ENCODE results near the gene DAPP1. TPM values are rescaled to one million over a fixed set of nuclear protein-coding genes. Genes with fewer than 3 reads are reported as not detected.

DAPP1 gene
- total RNA-seq, 1 donor from 2014 or later, result not detected

GRCh38 chr4:99857307-99857706, 40.7 kb downstream of the DAPP1 start:
- Mint-ChIP-seq H3K27ac (ENCODE audit: unreplicated experiment) (no peak overlapping the region), H3K4me3 (no peak overlapping the region), H3K36me3 (ENCODE audit: low read depth) (no peaks in the 10 kb centered on the region), H3K27me3 (ENCODE audit: low read depth) (no peaks in the 10 kb centered on the region), H3K4me1 (peaks cover 17% of the 10 kb centered on the region), H3K9me3 (peaks cover 3% of the 10 kb centered on the region)
- TF ChIP-seq, protein P1, sequence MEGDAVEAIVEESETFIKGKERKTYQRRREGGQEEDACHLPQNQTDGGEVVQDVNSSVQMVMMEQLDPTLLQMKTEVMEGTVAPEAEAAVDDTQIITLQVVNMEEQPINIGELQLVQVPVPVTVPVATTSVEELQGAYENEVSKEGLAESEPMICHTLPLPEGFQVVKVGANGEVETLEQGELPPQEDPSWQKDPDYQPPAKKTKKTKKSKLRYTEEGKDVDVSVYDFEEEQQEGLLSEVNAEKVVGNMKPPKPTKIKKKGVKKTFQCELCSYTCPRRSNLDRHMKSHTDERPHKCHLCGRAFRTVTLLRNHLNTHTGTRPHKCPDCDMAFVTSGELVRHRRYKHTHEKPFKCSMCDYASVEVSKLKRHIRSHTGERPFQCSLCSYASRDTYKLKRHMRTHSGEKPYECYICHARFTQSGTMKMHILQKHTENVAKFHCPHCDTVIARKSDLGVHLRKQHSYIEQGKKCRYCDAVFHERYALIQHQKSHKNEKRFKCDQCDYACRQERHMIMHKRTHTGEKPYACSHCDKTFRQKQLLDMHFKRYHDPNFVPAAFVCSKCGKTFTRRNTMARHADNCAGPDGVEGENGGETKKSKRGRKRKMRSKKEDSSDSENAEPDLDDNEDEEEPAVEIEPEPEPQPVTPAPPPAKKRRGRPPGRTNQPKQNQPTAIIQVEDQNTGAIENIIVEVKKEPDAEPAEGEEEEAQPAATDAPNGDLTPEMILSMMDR (conservative IDR thresholded peaks at IDR 0.05), result no peak
- DNase-seq (ENCODE audit: low read depth, low spot score), result no peak

GRCh38 chr4:99859618-99860017, 43.0 kb downstream of the DAPP1 start:
- Mint-ChIP-seq H3K27ac (ENCODE audit: unreplicated experiment) (no peak overlapping the region), H3K9me3 (peaks cover under 1% of the 10 kb centered on the region), H3K36me3 (ENCODE audit: low read depth) (no peaks in the 10 kb centered on the region), H3K27me3 (ENCODE audit: low read depth) (no peaks in the 10 kb centered on the region), H3K4me1 (peaks cover 6% of the 10 kb centered on the region), H3K4me3 (no peak overlapping the region)
- no peak for DNase-seq (ENCODE audit: low read depth, low spot score)
- TF ChIP-seq, protein P1 (conservative IDR thresholded peaks at IDR 0.05), result no peak

DNA sequence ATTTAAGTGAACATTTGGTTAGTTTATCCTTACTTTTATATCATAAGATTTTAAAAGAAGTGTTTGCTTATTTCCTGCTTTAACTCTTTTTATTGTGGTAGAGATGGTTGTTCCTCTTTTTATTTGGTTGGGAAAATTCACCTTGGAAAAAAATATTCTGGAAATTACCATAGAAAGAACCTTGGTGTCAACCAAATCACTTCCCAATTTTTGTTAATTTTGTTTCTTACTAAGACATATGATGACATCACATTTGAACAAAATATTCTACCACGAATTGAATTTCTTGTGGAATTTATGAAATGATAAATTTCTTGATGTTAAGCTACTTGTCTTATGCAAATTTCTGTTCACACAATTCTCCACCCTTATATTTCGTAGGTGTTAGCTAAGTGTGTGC, 43.9 kb downstream of the DAPP1 start:
- H3K4me3 Mint-ChIP-seq, result no peak overlapping the region
- H3K36me3 Mint-ChIP-seq (ENCODE audit: low read depth), result no peaks in the 10 kb centered on the region
- H3K27ac Mint-ChIP-seq (ENCODE audit: unreplicated experiment), result no peak overlapping the region
- no peaks in the 10 kb centered on the region for H3K27me3 Mint-ChIP-seq (ENCODE audit: low read depth)
- DNase-seq (ENCODE audit: low read depth, low spot score), result no peak
- no peaks in the 10 kb centered on the region for H3K9me3 Mint-ChIP-seq
- TF ChIP-seq, protein P1 (conservative IDR thresholded peaks at IDR 0.05), result no peak
- no peaks in the 10 kb centered on the region for H3K4me1 Mint-ChIP-seq

- Mint-ChIP-seq H3K36me3 (ENCODE audit: low read depth) (no peaks in the 10 kb centered on the region), H3K9me3 (no peaks in the 10 kb centered on the region), H3K4me3 (no peak overlapping the region), H3K27me3 (ENCODE audit: low read depth) (no peaks in the 10 kb centered on the region), H3K4me1 (no peaks in the 10 kb centered on the region), H3K27ac (ENCODE audit: unreplicated experiment) (no peak overlapping the region)
- TF ChIP-seq, protein P1 (conservative IDR thresholded peaks at IDR 0.05), result no peak
- DNase-seq (ENCODE audit: low read depth, low spot score), result no peak
Measured at GRCh38 chr4:99861120-99861905, 44.7 kb downstream of the DAPP1 start.

- H3K9me3 Mint-ChIP-seq, result no peaks in the 10 kb centered on the region
- no peaks in the 10 kb centered on the region for H3K27me3 Mint-ChIP-seq (ENCODE audit: low read depth)
- H3K36me3 Mint-ChIP-seq (ENCODE audit: low read depth), result no peaks in the 10 kb centered on the region
- peaks cover 8% of the 10 kb centered on the region for H3K4me1 Mint-ChIP-seq
- no peak for DNase-seq (ENCODE audit: low read depth, low spot score)
- H3K4me3 Mint-ChIP-seq, result no peak overlapping the region
- no peak overlapping the region for H3K27ac Mint-ChIP-seq (ENCODE audit: unreplicated experiment)
- TF ChIP-seq, protein P1 (conservative IDR thresholded peaks at IDR 0.05), result no peak
Measured at GRCh38 chr4:99863804-99864203, 47.2 kb downstream of the DAPP1 start.

Data from neural crest cell (in vitro differentiated cells).